PFSK-1 (cell line): ENCODE results near the gene SLC25A24.

ENCODE experiments used
- FOXP2 ChIP-seq: optimal IDR thresholded peaks from 2 replicates; pipeline ENCODE3; 2011; ENCODE audit warnings: borderline replicate concordance, control low read depth, inconsistent platforms; ENCODE audit not compliant: insufficient read depth; ENCODE audit errors: extremely low read length, extremely low read depth
- POLR2AphosphoS5 ChIP-seq: IDR thresholded peaks from 2 replicates; pipeline ENCODE4 v1.6.1; 2012; ENCODE audit warnings: low read depth, mild to moderate bottlenecking, control low read depth, low read length, moderate library complexity
- SIN3A ChIP-seq: IDR thresholded peaks from 2 replicates; pipeline ENCODE4 v1.6.1; 2012; ENCODE audit warnings: mild to moderate bottlenecking, low read length, moderate library complexity, borderline replicate concordance; ENCODE audit not compliant: insufficient read depth
- TAF1 ChIP-seq: IDR thresholded peaks from 2 replicates; pipeline ENCODE4 v1.6.1; 2012; ENCODE audit warnings: low read length, control low read depth, borderline replicate concordance; ENCODE audit not compliant: insufficient read depth
- TF ChIP-seq, protein P1 (sequence below), 2 experiments: IDR thresholded peaks; 2 replicates each; pipeline versions ENCODE4 v1.6.1 to v1.8.0; 2011 to 2012; ENCODE audit warnings: low read depth in 2 of 2, low read length in 2 of 2, control low read depth in 1 of 2, inconsistent platforms in 1 of 2, mild to moderate bottlenecking in 1 of 2, moderate library complexity in 1 of 2; ENCODE audit not compliant: insufficient read depth in 1 of 2

Gene SLC25A24

GRCh38 chr1:108119500-108119899 lies 80.6 kb downstream of the SLC25A24 start:
- TF ChIP-seq POLR2AphosphoS5 (no peak), FOXP2 (no peak)

GRCh38 chr1:108117945-108118902 lies 81.9 kb downstream of the SLC25A24 start:
- TF ChIP-seq TAF1 (no peak), SIN3A (no peak), POLR2AphosphoS5 (no peak), FOXP2 (no peak)
- TF ChIP-seq, protein P1, sequence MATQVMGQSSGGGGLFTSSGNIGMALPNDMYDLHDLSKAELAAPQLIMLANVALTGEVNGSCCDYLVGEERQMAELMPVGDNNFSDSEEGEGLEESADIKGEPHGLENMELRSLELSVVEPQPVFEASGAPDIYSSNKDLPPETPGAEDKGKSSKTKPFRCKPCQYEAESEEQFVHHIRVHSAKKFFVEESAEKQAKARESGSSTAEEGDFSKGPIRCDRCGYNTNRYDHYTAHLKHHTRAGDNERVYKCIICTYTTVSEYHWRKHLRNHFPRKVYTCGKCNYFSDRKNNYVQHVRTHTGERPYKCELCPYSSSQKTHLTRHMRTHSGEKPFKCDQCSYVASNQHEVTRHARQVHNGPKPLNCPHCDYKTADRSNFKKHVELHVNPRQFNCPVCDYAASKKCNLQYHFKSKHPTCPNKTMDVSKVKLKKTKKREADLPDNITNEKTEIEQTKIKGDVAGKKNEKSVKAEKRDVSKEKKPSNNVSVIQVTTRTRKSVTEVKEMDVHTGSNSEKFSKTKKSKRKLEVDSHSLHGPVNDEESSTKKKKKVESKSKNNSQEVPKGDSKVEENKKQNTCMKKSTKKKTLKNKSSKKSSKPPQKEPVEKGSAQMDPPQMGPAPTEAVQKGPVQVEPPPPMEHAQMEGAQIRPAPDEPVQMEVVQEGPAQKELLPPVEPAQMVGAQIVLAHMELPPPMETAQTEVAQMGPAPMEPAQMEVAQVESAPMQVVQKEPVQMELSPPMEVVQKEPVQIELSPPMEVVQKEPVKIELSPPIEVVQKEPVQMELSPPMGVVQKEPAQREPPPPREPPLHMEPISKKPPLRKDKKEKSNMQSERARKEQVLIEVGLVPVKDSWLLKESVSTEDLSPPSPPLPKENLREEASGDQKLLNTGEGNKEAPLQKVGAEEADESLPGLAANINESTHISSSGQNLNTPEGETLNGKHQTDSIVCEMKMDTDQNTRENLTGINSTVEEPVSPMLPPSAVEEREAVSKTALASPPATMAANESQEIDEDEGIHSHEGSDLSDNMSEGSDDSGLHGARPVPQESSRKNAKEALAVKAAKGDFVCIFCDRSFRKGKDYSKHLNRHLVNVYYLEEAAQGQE (IDR thresholded peaks at IDR 0.05; ENCODE audit: insufficient read depth in 1 of 2, low read depth in 2 of 2, low read length in 2 of 2) = no peak

GRCh38 chr1:108117237-108117636 lies 82.9 kb downstream of the SLC25A24 start:
- TF ChIP-seq FOXP2 = no peak
- no peak for TF ChIP-seq SIN3A
- no peak for TF ChIP-seq TAF1
- no peak for TF ChIP-seq POLR2AphosphoS5
- TF ChIP-seq, protein P1 (IDR thresholded peaks at IDR 0.05; ENCODE audit: insufficient read depth in 1 of 2, low read depth in 2 of 2, low read length in 2 of 2) = no peak

DNA sequence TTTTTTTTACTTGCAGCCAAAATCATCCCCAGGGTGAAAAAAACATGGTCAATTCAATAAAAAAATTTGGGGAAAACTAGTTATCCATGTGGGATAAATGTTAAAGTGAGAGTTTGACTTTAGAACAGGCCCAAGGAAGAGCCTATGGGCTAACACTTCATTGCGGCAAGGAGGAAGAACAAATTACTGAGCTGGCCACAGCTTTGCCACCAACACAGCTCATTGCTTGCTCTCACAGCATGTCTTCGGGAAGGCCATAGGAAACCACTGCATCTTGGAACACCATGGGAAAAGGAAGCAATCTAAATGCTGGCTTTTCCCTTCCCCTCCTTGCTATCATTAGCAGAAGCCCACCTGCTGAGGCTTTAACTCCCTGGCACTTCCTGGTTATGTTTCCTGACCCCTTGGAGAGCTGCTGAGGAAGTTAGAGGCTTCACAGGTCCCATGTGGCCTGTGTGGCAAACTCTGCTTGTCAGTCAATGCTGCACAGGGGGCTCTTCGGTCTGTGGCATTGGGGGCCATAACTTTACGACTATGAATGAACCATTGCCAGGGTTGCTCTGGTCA lies 86.0 kb downstream of the SLC25A24 start:
- TF ChIP-seq POLR2AphosphoS5 (no peak), SIN3A (peak; percentile 24; the same call in 1 of the 2 replicates), FOXP2 (no peak), TAF1 (no peak)
- TF ChIP-seq, protein P1 (IDR thresholded peaks at IDR 0.05; ENCODE audit: insufficient read depth in 1 of 2, low read depth in 2 of 2, low read length in 2 of 2) = peak in 1 of 2 experiments; percentile 68; a peak in 1 of 4 replicates

GRCh38 chr1:108113496-108113895 lies 86.6 kb downstream of the SLC25A24 start:
- TF ChIP-seq SIN3A (no peak), TAF1 (no peak), FOXP2 (no peak), POLR2AphosphoS5 (no peak)
- TF ChIP-seq, protein P1 (IDR thresholded peaks at IDR 0.05; ENCODE audit: insufficient read depth in 1 of 2, low read depth in 2 of 2, low read length in 2 of 2) = no peak
